HG02840 (cell line): Measurements from ENCODE around the gene ERF.

Source experiments
- ATAC-seq: cut with Tn5 transposase; IDR thresholded peaks from one replicate; pipeline ENCODE4 v1.9.1; 2021; ENCODE audit warnings: mild to moderate bottlenecking, moderate library complexity, moderate number of reproducible peaks; ENCODE audit not compliant: unreplicated experiment, low FRiP score

Gene ERF

DNA sequence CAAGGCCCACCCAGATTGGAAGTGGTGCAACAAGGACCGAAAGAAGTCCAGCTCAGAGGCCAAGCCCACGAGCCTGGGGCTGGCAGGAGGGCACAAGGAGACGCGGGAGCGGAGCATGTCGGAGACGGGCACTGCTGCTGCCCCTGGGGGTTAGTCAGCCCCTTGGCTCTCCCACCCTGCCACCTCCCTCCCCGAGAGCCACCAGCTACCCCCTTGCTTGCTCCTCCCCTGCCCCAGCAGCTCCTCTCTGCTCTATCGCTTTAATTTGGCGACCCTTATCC lies 32.8 kb upstream of the ERF start:
- ATAC-seq: no peak

DNA sequence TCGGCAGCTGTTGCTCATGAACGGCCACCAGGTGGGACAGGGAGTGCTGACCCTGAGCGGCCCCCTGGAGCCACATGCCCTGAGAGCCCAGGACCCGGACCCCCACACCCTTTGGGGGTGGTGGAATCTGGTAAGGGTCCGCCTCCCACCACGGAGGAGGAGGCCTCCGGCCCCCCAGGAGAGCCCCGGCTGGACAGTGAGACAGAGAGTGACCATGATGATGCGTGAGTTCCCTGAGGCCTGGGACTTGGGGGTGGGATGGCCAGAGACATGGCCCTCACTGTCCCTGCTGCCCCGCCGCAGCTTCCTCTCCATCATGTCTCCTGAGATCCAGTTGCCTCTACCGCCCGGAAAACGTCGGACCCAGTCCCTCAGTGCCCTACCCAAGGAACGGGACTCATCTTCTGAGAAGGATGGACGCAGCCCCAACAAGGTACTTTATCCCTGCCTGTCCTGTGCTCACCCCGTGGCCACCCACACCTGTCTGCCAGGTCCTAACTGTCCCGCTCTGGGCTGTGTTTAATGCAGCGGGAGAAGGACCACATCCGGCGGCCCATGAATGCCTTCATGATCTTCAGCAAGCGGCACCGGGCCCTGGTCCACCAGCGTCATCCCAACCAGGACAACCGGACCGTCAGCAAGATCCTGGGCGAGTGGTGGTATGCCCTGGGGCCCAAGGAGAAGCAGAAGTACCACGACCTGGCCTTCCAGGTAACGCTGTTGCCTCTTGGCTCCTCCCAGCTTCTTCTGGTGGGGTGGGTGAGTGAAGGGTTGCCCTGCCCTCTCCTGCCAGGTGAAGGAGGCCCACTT lies 32.3 kb upstream of the ERF start:
- ATAC-seq: no peak

DNA sequence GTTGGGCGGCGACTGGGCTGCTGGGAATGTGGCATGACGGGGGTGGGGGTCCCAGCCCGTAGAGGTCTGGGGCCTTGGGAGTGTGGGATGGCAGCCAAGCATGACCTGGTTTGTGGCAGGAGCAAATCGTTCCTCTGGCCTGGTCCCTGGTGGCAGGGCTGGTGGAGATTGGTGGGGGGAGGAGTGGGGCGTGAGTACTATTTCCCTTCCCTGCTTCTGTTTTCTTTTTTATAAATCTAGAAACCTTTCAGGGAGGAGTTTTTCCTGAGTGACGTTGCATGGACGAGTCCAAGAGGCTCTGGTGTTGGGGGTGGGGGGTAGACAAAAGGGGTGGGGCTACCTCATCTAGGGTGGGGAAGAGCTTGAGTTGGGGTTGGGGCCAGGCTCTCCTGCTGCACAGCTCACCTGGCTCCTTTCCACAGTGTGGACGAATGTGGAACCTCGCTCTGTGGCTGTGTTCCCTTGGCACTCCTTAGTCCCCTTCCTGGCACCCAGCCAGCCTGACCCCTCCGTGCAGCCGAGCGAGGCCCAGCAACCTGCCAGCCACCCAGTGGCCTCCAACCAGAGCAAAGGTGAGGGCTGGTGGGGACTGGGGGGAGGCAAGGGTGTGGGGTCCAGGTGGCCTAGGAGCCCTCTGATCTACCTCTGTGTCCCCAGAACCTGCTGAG lies 31.6 kb upstream of the ERF start:
- no peak for ATAC-seq

DNA sequence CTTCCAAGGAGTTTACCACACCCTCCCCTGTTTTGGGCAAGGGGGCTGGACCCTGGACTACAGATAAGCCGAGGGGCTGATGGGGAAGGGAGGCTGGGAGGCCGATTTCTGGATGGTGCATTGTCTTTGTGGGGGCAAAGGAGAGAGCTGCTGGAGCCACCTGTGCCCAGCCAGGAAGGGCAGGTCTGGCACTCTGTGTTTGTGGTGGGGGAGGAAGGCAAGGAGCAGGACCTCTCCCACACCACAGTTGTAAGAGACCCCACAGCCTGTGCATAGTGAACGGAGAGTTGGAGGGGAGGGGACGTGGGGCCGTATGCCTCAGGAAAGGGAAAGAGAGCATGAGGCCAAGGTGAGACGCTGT lies 31.0 kb upstream of the ERF start:
- ATAC-seq: no peak

DNA sequence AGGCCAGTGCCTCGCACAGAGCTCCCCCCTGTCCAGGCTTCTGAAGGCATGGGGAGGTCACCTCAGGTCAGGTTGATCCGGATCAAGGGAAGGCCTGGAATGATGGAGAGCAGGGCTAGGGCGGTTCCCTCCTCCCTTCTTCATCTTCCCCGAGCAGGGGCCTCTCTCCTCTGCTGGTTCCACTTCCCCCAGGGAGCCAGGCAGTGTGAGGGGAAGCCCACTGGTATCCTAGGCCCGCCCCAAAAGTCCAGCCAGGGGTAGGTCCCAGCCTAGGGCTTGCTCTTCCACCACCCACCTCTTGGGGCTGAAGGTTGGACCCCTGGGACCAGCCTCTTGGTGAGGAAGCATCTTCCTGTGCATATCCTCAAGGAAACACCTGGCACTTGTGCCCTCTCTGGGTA lies 30.6 kb upstream of the ERF start:
- ATAC-seq: no peak

DNA sequence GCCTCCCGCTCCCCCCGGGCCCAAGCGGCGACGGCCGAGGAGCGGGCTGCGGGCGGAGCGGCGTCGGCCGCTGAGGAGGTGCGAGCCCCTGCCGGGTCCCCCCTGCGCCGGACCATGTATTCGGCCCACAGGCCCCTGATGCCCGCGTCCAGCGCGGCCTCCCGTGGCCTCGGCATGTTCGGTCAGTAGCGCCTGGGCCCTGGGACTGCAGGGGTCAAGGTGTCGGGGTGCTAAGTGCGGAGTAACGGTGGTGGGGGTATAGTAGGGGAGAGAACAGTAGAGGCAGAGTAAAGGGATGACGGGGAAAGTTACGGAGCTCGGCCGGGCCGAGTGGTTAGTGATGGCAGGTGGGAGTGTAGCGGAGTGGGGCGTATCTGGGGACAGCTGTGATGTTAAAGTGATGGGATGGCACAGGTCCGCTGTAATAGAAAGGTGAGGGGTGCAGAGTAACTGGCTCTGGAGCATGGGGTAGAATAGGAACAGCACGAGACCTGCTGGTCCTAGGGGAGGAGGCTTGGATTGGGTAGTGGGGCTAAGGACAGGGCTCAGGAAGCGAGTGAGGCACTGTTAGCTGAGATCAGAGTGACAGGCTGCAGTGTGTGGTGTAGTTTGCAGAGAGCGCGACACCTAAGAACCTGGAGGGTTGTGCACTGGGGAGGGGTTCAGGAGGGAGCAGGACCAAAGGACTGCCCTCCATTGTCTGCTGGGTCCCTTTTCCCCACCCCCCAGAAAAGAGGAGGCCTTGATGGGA lies 29.8 kb upstream of the ERF start:
- no peak for ATAC-seq

DNA sequence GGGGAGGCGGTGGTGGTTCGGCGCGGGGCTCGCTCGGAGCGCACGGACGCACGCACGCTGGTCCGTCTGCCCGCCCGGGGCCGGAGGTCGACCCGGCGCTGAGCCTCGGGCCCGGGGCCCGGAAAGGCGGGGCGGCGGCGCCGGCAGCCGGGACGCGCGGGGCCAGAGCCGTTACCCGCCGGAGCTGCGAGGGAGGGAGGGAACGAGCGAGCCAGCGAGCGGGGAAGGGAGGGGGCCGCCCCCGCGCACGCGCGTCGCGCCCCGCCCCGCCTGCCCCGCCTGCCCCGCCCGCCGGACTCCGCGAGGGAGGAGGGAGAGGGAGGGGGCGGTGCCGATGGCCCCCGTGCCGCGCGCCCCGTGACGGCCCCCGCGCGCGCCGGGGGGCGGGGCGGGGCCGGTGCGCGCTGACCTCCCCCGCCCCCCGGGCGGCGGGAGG lies 29.2 kb upstream of the ERF start:
- peak; percentile 43 for ATAC-seq

DNA sequence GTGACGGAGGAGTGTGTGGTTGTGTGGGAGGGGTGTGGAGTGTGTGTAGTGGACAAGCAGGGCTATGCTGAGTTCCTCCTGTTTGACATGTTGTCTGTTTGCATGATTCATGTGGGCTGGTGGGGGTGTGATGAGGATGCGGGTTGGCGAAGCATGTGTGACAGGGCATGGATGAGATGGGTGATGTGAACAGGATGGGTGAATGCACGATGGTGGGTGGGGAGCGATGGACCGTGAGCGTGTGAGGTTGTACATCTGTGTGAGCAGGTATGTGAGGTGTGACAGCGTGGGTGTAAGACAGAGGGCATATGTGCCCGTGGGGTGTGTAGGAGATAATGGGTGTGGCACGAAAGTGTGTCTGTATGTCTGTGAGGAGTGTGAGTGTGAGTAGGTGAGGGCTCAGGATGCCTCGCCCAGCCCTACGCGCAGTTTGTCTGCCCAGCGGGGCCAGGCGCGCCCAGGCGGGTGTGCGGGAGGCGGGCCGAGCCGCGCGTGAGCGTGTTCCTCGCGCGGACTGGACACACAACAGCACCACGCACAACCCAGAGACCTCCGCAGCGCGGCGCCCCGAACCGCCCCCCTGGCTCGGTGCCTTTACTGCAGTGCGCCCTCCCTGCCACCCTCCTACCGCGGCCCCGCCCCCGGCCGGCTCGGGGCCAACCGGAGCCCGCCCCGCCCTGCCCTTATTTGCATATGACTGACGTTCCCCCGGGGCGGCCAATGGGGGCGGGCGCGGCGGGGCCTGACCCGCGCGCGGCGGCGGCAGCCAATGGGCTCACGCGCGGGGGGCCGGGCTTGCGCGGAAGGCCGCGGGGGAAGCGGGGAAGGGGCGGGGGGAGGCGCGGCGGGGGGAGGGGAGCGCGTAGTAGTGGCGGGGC lies 28.5 kb upstream of the ERF start:
- ATAC-seq: peak; percentile 51

DNA sequence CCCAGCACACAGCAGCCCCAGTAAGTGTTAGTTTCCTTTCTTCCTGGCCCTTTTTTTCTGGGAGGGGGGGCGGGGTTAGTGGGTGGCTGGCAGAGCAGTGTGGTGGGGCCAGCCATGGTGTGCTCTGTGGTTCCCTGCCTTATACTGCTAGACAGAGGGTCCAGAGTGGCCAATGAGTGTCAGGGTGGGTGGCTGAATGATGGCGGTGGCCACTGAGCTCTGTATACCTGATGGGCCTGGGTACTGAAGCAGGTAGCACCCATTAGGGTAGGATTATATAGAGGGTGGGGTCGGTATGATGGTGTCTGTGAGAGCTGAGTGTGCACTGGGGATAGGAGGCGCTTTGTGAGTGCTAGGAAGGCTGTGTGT lies 27.9 kb upstream of the ERF start:
- ATAC-seq: no peak

DNA sequence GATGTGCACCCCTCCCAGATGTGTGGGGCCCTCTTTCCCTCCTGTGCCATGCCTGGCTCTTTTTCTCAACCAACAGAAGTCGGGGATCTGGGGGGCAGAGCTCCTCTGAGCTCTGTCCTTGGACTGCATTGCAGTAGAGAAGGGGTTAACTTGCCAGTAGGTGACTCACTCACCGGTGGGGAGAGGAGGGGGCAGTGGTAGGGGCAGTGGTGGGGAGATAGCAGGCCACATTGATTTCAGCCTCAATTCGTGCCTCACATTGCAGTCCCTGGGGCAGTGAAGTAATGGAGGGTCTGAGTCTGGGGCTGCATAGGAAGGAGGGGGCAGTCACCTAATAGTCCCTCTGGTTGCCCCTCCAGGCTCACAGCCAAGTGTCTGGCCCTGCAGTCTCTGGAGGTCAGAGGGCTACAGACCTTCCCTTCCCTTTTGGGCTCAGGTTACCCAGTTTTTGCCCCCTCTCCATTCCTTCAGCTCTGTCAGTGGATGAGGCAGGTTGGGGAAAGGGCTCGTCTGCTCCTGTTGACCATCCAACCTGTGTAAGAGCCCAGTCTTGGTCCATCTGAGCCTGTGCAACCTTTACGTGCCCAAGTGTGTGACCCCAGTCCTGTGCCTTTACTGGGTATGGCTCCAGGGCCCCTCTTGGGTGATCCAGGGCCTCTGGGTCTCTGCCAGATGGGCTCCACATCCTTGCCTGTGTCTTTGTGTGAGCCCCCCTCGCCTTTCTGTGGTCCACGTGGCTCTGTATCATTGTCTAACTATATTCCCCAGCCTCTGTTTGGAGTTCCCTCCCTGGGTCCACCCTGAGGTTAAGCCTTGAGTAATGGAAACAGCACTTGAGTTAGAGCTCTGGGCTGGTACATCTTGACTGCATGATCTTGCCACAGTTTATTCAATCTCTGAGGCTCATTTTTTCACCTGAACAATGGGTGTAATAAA lies 27.2 kb upstream of the ERF start:
- ATAC-seq: no peak

DNA sequence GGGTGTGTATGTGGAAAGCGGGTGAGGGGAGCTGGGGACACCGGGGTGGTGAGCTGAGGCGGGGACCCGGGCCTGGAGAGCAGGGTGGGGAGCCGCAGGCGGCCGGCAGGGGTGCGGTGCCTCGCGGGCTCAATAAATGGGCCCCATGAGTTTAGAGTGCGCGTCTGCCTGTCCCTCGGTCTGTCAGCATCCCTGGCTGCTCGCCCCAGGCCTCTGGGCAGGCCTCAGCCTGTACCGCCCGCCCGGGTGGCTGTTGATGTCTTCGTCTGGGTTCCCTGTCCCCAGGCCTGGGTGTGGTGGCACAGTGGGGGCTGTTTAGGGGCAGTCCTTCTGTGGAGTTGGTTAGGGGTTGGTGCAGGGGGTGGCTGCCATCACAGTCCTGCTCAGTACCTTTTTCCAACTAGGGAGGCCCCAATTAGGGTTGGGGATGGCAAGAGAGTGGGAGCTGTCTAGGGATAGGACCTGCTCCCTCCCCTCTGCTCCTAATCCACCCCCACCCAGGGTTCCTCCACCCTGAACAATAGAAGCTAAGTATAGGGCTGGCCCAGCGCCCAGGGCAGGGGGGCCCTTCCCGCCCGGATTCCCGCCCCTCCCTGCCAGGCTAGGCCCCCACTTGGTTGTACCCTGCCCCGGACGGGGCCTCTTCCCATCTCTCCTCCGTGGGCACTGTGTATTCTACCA lies 26.4 kb upstream of the ERF start:
- ATAC-seq: no peak

DNA sequence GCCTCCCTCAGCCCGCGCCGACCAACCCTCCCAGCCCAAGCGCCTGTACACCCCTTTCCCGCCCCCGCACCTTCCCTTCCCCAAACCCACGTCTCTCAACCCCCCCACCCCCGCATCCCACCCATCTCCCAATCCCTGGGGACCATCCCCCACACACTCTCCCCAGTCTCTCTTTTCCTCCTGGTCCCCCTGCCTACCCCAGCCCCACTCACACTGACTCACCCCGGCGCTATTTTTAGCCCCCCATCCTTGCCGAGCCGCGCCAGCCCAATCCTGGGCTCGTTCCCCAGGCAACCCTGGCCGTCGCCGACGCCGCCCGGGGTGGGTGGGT lies 25.9 kb upstream of the ERF start:
- ATAC-seq: no peak

DNA sequence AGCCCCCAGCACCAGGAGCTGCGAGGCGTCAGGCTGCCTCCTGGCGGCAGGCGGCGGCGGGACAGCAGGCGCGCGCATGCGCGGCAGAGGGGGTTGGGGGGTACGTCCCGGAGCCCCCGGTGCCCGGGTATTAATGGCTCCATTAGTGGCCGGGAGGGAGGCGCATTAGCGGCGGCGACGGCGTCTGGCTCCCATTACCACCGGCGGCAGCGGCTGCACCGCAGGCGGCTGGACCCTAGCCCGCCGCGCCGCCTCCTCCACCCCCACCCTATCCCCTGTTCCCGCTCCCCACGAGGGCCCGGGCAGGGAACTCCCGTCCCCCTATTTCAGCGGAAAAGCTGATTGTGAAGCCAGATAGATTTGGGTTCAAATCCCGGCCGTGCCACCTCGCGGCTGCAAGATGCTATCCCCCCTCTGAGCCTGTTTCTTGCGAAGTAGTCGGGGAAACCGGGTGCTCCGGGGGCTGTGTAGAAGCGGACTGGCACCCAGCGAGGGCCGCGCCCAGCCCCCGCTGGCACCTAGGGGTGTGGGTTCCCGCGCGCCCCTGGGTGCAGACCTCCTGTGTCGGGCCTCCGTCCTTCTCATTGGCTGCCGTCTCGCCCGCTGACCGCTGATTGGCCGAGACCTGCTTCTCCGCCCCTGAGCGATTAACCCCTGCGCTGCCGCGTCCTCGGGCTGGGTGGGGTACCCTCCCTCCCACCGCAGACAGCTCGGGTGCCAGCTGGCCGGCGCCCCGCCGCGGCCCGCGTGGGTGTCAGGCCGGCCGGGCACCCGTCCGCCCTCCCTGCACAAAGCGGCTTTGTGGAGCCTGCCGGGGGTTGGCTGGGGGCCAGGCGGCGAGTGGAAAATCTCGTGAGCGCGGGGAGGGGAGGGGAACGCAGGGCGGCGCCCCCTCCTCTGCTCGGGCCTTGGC lies 25.2 kb upstream of the ERF start:
- ATAC-seq: no peak

DNA sequence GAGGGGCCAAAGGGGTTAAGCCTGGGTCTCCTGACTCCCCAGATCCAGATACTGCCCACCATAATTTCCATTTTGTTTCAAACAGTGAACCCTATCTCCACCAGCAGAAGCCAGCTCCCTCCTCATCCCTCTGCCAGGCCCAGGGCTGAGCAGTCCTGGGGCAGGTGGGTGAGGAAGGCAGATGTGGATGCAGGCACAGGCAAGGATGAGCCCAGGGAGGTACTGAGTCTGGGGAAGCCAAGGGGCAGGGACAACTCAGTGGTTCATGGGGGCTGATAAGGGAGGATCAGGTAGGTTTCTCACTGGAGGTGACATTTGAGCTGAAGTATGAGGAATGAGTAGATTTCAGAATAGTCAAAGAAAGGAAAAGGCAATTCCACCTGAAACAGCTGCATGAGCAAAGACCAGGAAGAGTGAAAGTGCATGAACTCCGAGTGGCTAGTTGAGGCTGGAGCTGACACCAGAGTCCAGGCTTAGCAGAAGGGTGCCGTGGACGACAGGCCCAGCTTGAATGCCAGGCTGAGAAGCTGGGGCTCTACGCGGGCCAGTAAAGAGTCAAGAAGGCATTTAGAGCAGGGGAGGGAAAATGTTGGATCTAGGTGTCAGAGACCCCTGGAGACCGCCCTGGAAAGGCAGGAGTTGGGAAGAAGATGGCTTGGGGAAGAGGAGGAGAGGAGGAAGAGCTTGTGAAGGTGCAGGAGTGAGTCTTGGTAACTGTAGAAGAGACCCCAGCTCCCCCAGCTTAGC lies 24.4 kb upstream of the ERF start:
- no peak for ATAC-seq

DNA sequence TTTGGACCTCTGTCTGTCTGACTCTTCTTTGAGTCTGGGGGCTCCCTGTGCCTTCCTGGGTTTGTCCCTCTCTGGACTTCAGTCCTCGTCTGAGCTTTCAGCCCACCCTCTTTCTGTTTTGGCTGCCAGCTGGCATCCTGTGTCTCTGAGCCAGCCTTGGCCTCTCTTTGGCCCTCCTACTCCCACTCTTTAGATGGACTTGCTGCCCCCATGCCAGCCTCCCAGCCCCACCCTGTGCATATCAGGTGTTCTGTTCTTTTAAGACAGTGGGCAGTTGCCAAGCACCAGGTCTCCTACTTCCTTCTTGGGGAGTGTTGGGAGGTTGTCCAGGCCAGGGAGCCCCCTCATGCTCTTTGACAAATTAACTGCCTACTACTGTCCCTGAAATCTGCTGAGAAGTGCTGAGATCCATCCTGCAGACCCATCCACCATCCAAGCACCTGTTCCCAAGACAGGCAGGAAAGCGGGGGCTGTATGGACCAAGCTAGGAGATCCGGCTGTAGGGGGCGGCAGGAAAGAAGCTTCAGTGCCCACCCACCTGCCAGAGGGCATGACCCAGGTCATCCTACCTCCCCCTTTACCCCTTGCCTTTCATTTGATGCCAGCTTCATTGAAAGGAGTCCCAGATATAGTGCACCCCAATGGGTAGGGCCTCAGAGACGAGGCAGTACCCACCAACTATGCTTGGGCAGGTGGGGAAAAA lies 23.7 kb upstream of the ERF start:
- ATAC-seq: no peak

DNA sequence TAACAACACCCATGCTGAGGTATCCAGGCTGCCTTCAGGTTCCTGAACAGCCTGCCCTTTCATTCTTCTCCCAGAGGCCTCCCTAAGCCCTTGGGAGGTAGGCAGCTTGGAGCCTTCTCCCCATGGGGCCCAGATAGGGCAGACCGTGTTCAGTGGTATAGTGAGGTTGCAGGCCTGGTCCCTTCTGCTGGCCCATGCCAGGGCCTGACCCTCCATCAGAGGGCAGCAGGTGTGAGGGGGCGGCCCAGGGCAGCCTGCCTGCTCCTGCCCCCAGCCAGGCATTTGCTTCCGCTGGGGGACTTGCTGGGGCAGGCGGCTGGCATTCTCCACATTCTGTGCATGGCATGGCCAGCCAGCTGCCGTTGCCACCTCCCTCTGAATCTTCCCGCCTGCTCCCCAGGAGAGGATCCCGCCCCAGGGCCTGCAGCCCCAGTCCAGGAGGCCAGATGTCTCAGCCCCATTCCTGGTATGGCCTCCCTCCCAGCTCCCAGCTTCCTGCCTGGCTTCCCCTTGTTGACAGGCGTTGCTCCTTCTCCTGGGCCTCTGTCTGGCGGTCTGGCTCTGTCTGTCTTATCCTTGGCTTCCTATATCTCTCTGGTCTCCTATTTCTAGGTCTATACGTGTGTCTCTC lies 23.0 kb upstream of the ERF start:
- no peak for ATAC-seq

DNA sequence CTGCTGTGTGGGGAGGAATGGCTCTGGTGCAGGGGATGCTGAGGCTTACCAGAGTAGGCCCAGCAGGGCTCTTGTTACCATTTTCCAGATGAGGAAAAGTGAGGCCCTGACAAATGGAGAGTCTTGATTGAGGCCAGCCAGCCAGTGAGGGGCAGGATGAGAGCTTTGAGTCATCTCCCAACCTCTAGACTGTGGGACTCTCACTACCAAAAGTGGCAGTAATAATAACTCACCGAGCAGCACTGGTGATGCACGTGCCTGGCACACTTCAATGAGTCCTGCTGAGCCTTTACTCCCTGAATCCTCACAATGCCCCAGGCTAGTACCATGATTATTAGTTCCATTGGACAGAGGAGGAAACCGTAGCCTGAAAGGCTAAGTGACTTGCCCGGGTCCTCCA lies 21.9 kb upstream of the ERF start:
- ATAC-seq: no peak
